GM19328 (cell line): ENCODE data around the gene CHRNB4.

Source experiments
- ATAC-seq: cut with Tn5 transposase; IDR thresholded peaks from one replicate; pipeline ENCODE4 v1.9.1; 2021; ENCODE audit warnings: mild to moderate bottlenecking, moderate library complexity; ENCODE audit not compliant: unreplicated experiment

The CHRNB4 gene

DNA sequence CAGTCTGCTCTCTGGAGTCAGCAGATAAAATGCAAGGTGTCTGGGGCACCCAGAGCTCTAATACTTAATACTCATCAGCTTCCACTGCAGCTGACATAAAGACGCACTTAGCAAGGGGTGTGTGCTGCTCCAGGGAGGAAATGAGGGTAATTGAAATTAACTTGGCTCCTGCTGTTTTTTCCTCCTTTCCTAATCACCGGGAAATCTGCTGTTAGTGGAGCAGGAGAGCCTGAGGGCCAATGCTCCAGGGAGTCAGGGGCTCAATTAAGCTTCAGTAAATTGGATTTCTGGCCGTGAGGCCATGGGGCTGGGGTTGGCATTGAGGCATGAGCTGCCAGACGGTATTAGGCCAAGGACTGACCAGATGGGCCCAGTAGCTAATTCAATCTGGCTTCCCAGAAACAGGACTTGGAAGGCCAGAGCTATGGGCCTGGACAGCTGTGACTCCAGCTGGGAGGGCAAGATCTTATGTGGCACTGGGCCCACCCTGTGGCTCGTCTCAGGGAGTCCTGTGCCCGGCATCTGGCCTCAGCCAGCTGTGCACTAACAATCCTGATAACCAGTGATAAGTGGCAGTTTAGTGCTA lies 30.7 kb upstream of the CHRNB4 start:
- ATAC-seq = no peak

DNA sequence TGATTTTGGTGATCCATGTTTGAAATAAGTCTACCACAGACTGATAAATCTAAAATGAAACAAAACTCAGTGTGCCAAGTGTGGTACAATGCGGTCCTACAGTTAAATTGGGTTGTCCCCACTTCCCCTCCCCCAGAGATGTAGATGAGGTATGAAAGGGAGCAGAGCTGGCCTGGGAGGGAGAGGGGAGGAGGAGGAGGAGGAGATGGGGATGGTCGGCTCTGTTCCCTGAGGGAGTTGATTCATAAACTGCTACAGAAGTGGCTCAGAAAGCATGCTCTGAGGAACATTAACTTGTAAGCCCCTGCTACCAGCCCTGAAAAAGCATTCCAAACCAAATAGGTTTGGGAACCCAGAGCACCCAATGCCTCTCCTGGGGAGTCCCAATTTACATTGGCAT lies 28.0 kb upstream of the CHRNB4 start:
- ATAC-seq = no peak

DNA sequence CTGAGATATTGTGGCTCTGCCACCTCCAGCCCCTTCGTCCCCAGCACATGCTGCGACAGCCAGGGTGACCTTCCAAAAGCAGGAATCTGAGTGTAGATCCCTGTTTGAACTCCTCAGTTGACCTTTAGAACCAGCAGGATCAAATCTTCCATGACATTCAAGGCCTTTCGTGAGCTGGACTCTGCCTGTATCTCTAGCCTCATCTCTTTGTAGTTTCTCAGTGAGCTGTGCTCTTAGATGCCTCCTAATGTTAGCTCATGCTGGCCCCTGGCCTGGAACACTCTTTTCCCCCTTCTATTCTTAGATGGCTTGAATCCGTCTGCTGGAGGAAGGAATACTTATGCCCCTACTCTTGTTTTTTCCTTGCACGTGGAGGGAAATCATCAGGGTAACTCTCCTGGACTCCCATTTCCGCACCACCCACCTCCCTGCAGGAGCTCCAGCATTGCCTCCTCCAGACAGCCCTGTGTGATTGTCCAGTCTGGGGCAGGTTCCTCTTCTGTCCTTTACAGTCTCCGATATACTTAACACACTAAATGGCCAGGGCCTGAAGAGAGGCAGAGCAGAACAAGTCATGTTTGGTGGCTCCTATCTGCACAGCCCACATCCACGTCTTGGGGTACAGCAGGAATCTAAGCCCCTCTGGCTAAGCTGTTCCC lies 26.7 kb upstream of the CHRNB4 start:
- no peak for ATAC-seq

DNA sequence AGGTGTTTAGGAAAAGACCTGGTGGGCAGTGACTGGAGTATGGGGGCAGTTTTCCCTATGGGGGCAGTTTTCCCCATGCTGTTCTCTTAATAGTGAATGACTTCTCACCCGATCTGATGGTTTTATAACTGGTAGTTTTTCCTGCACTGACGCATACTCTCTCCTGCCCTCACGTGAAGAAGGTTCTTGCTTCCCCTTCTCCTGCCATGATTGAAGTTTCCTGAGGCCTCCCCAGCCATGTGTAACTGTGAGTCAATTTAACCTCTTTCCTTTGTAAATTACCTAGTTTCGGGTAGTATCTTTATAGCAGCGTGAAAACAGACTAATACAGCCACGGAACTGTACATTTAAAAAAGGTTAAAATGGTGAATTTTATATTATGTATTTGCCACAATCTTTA lies 25.0 kb upstream of the CHRNB4 start:
- ATAC-seq = no peak

DNA sequence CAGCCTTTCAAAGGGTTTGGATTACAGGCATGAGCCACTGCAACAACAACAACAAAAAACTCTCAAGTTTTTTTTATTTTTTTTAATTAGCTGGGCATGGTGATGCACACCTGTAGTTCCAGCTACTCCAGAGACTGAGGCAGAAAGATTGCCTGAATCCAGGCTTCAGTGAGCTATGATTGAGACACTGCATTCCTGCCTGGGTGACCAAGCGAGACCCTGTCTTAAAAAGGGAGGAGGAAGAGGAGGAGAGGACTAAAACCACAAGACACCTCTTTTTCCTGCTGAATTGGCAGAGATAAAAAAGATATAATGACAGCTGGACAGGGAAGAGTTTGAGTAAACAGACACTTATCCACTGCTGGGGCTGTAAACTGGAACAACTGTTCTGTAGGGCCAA lies 22.7 kb upstream of the CHRNB4 start:
- no peak for ATAC-seq

DNA sequence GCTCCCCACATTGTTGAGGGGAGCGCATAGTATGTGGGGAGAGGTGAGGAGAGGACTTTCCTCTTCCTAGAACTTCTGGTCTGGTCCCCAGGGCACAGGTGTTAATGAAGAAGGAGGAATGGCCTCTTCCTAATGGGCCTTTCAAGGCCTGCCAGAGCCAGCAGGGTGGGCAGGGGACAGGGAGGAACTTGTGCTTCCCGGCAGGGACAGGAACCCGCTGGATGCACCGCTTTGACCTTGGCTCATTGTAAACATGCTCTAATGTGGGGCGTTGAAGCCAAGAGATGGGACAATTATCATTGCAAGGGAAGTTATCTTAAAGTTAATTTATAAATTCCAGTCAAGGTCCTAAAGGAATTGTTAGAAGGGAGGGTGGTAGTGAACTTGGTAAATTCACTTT lies 21.0 kb upstream of the CHRNB4 start:
- no peak for ATAC-seq

DNA sequence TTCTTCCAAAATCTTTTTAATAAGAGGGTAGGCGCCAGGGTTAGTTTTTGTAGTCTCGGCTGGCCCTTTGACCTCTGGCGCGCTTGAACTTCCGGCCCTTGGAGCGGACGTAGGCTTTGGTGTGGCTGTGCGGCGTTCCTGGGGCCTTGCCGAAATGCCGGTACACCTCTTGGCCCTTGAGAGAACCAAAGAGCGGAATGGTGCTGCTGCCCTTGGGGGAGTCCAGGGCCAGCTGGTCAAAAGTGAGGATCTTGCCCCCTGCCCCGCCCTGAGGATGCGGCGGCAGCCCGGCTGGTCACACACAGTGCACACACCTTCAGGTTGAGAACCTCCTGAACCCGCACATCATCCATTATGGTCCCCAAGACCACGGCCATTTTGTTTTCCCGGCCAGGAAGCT lies 20.0 kb upstream of the CHRNB4 start:
- no peak for ATAC-seq

DNA sequence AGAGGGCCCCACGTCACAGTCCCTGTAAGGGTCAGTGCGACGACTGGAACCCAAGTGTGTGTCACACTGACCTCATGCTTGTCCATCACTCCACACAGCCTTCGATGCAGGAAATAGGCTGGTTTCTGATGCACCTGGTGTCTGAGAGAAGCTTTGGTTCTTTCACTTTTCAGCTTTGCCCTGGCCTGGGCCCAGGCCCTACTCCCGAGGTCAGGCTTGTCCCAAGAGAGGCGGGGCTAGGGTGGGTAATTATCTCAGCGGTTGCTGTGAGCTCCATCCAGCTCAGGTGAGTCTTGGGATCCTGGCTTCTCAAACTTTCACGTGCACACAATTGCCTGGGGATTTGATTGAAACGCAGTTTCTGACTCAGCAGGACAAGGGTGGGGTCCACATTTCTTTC lies 19.6 kb upstream of the CHRNB4 start:
- no peak for ATAC-seq

DNA sequence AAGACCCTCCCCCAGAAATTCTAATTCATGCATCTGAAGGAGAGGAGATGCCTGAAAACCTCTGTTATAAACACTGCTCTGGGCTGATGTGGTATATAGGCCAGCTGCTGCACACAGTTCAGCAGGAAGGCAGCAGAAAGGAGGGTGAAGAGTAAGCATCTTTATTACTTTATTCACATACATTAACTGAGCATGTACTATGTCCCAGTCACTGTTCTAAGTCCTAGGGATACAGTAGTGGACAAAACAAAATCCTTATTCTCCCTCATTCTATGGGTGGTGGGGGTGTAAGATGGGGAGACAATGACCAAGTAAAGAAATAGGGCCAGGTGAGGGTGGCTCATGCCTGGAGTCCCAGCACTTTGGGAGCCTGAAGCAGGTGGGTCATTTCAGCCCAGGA lies 17.8 kb upstream of the CHRNB4 start:
- no peak for ATAC-seq

DNA sequence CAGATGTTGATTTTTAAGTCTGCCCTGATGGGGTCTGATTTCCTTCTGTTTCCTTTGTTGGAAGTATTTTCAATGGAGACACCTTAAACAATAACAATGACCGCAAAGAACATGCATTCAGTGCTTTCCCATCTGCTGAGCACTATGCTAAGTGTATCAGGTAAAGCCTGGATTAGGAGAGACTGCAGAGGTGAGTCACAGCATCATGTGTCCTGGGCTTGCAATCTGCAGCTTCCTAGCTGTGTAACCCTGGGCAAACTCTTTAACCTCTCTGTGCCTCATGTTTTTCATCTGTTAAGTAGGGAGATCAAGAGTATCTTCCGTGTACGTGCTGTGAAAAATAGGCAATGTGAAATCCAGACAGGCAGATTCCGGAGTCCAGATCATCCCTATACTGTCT lies 13.3 kb upstream of the CHRNB4 start:
- no peak for ATAC-seq

DNA sequence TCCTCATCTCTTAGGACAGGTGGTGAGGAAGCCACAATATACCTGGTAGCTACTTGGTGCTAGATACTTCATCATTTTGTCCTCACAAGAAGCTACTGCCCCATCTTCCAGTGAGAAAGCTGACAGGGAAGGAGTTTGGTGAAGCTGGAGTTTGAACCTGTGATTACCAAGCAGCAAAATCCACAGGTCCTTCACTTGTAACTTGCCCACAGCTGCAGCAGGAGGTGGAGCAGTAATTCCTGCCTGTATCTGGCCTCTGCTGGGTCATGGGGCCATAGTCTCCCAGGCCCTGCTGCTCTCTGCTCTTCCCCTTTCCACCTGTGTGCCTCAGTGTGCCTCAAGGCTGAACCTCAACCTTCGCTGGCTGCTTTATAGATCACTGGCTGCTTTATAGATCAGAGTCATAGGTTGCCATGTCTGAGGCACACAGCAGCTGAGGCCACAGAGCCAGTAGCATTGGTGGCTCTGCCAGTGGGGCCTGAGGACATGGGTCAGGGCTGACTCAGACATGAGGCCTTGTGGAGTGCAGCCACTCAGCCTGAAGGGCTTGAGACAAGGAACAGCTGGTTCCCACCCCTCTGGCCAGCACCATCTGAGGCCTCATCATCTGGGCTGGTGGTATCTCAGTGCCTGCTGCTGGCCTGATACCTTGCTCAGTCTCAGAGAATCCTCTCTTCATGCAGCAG lies 11.1 kb upstream of the CHRNB4 start:
- no peak for ATAC-seq

DNA sequence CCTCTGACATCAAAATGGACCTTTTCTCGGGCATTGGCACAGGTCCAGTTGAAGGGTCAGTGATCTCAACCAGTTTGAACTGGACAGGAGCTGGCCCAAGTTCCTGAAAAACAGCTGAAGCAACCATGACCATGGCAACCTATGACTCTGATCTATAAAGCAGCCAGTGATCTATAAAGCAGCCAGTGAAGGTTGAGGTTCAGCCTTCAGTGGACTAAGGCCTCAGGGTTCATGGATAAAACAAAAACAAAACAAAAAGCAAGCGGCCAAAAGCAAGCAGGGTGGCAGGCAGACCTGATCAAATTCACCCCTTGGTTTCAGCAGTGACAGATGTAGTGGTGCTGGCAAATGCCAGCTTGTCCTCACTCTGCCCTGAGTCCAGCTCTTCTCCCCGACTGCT lies 10.0 kb upstream of the CHRNB4 start:
- no peak for ATAC-seq

DNA sequence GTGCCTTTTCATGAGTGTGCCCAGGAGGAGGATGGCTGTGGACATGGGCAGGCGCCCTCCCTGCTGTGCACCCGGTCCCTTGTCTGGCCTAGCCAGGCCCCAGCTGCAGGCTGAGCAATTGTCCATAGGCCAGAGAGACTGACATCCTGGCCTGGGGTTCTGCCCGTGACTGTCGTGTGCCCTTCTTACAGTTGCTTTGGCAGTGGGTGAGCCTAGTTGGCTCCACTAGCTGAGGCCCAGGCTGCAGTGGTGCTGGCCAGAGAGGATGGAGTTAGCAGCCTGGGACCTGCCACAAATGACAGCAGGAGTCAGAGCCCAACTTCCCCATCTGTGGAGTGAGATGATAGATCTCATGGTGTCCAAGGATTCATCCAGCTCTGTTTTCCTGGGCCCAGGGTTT lies 9.0 kb upstream of the CHRNB4 start:
- no peak for ATAC-seq

DNA sequence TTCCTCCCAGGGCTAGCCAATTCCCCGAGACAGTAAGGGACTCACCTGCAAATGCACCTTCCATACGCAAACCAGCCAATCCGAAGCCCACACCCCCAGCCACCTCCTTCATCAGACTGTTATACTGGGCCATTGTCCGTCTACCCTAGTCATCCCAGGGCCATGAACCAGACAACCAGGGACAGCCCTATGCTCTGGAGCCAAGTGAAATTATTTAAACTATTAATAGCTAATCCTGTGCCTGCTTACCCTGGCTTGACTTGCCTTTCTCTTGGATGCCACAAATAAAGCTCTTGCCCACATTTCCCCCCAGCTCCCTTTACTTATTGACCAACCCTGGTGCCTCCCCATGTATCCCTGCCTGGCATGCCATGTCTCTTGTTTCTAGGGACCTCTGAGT lies 4.0 kb upstream of the CHRNB4 start:
- ATAC-seq = no peak

DNA sequence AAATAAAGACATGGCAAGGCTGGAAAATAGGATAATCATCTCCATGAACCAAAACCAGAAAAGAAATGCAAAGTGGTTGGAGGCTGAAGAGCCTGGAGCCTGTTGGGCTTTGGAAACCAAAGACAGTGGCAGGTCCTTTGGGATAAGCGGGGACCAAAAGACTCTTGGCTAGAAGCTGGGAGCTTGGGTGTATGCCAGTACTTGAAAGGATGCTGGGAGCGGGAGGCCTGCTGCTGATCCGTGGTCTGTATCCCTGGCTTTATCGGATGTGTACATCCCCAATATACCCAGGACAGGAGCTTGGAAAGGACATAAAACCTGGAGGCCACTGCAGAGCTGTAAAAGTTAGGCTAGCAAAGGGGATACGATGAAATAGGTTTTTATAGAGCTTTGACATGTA lies 1.3 kb upstream of the CHRNB4 start:
- no peak for ATAC-seq

DNA sequence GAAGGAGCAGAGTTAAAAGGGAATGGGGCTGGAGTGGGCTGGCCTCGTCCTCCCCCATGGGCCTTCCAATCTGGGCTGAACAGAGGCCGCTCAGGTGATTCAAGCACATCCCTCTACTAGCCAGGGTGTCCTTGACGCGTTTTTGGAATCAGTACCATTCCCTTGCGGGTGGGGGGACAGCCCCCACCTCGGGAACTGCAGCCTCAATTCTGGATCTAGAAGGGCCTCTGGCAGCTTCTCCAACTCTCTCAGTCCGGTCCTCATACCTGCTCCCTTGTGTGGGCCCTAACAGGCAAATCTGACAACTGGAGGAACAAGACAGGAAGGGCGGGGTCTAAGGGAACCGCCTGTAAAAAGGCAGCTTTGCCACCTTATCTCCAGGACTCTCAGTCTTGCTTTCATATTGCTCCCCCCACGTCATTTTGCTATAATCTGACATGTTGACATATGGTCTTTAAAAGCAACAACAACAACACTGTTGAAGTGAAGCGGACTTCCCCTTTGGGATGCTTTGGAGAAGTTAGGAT lies 802 bp upstream of the CHRNB4 start:
- ATAC-seq = no peak

DNA sequence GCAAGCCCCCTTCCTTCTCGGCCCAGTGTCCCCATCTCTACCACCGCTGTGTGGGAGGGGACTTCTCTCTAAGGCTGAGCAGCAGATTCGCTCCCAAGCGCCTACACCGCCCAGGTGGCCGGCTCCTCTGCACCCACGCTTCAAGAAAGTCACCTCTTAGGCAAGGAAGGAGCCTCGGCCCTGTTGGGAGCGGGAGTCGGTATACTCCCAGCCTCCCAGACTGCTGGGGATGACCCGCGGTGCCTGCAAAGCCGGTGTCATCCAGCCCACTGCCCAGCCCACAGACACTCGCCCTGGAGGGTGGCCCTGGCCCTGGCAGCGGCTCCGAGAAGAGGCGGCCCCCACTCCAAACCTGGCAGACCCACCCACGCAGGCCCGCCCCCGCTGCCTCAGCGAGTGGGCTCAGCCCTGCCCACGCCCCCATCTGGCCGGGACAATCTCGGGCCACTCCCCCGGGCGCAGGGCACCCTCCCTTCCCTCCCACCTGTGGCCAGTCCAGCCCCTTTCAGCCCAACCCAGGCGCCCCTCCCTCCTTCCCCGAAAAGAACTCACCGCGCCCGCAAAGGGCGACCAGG lies 396 bp downstream of the CHRNB4 start:
- no peak for ATAC-seq

DNA sequence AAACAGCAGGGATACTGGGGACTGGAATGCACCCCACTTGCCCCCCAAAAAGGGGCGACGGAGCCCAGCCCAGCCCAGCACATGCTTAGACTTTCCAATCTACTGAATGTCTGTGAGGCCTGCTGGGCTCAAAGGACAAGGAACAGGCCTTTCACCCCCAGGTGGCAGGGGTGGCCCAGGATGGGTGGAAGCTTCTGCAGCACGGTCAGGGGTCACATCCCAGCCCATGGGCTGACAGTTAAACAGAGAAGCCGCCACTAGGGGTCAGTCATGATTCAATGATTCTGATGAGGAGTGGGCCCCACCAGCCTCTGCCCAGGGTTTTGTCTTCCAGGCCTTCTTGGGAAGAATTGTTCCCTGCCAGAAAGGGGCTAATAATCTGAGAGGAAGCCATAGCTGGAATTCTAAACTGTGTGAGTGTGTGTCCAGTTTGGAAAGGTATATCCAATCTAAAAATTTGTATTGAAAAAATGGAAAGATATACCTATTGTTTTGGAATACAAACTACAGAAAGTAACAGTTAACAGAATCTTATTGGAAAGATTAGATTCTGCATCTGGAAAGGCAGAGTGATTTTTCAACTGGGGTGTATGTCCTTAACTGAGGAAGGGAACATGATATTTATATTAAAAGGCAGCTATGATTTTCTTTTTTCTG lies 2.2 kb downstream of the CHRNB4 start:
- ATAC-seq = no peak

DNA sequence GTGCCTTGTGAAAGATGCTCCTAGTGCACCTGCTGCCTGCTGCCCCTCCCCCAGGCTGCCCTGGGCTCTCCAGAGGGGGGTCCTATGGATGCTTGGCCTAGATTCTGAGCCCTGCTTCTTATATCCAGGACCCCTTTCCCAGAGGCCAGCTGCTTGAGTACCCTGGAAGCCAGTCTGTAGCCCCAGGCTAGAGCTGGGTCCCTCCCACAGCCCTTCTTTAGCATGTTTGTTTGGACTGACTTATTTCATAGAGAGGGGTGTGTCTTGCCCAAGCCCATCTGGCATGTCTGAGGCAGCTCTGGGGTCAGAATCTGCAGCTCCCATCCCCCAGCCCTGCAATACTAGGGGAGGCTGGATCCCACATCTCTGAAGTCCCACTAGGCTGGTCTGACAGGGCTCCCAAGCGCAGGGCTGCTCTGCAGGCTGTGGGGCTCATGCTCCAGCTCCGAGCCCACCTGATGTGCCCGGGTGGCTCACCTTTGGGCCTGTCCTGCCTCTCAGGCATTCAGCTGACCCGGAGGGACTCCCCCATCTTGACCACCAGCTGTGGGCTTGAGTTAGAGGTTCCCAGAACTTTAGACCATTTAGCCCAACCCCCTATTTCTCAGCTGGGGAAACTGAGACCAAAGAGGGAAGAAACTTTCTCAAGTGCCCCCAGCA lies 3.1 kb downstream of the CHRNB4 start:
- no peak for ATAC-seq

DNA sequence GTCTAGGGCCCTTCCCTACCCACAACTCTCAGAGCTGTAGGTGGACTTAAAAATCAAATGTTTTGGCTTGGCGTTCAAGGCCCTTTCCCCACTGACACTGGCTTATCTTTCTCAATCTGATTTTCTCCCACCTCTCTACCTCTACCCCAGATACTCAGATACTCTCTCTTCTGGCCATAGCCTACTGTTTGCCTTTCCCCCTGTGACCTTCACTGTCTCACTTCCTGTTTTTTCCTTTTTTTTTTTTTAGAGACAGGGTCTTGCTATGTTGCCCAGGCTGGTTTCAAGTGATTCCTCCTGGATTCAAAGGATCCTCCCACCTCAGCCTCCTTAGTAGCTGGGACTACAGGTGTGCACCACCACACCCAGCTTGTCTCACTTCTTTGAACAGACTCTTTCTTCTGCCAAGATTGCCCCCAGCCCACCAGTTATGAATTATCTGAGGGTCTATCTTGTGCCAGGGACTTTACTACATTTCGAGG lies 4.6 kb downstream of the CHRNB4 start:
- ATAC-seq = no peak

DNA sequence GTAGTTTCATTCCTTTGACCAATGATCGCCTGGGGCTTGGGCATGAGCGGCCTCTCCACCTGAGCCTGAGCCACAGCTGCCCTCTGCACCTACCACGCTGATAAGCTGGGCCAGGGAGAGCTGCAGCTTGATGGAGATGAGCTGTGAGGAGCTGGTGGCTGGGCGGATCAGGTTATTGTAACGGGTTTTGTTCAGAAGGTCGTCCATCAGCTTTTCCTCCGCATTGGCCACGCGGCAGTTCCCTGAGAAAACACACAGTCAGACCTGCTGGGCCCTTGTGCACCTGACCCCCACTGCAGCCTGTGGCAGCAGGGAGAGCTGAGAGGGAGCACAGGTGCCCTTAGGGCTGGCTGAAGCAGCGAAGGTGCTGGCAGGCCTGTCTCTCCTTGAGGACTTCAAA lies 5.7 kb downstream of the CHRNB4 start:
- no peak for ATAC-seq
